IMR-90 (cell line): ENCODE data around the gene TRAF3IP3. TPM values are rescaled to one million over a fixed set of nuclear protein-coding genes. Genes with fewer than 3 reads are reported as not detected.

Source experiments
- ATAC-seq: fragments of 200-7000 bp; cut with Tn5 transposase; 2 replicates; pipeline ENCODE4 v1.9.1; 2020; ENCODE audit warnings: low read depth, mild to moderate bottlenecking, moderate library complexity
- BruUV-seq: library from RNA; stranded (reverse); fragments of 400-500 nt; replicated peaks from 2 replicates; lab custom pipeline; 2021; lab: Mats Ljungman, UMichigan
- CTCF ChIA-PET: fragments of 300-600 bp; formaldehyde crosslinking; extraction: SDS; loops from one replicate; lab custom pipeline; 2021; ENCODE audit warnings: antibody characterized with exemption; lab: Yijun Ruan, JAX
- POLR2A ChIA-PET: fragments of 300-600 bp; sonication (Branson Sonifier 250); formaldehyde crosslinking; loops from one replicate; lab custom pipeline; 2022; ENCODE audit warnings: antibody characterized with exemption; ENCODE audit not compliant: unreplicated experiment; lab: Charles Lee
- DNase-seq: peaks from one replicate; pipeline ENCODE4 v3.0.0; 2013
- H2AFZ ChIP-seq: replicated peaks from 2 replicates; pipeline ENCODE3; 2013; ENCODE audit warnings: low read length, mild to moderate bottlenecking; ENCODE audit not compliant: poor library complexity
- H2AK5ac ChIP-seq: 2 replicates; pipeline ENCODE4 v1.6.1; 2013; ENCODE audit warnings: low read depth, low read length, inconsistent platforms
- H2AK9ac ChIP-seq: replicated peaks from 2 replicates; pipeline ENCODE3; 2013; ENCODE audit warnings: mild to moderate bottlenecking, low read depth, low read length, moderate library complexity; ENCODE audit not compliant: poor library complexity
- H2BK120ac ChIP-seq: 2 replicates; pipeline ENCODE4 v1.6.1; 2013; ENCODE audit warnings: low read depth, low read length, inconsistent platforms
- H2BK15ac ChIP-seq: 3 replicates; pipeline ENCODE4 v1.6.1; 2013; ENCODE audit warnings: low read depth, low read length, inconsistent platforms
- H2BK20ac ChIP-seq: 2 replicates; pipeline ENCODE4 v1.6.1; 2013; ENCODE audit warnings: low read depth, mild to moderate bottlenecking, inconsistent platforms, low read length, moderate library complexity
- H2BK5ac ChIP-seq: 2 replicates; pipeline ENCODE4 v1.6.1; 2013; ENCODE audit warnings: mild to moderate bottlenecking, low read depth, low read length, inconsistent platforms; ENCODE audit not compliant: poor library complexity, severe bottlenecking
- H3K14ac ChIP-seq: replicated peaks from 2 replicates; pipeline ENCODE4 v1.6.1; 2013; ENCODE audit warnings: low read depth, low read length, inconsistent platforms
- H3K18ac ChIP-seq: 2 replicates; pipeline ENCODE4 v1.6.1; 2013; ENCODE audit warnings: low read depth, low read length, control low read depth
- H3K23ac ChIP-seq: 2 replicates; pipeline ENCODE4 v1.6.1; 2013; ENCODE audit warnings: low read depth, low read length, inconsistent platforms
- H3K27ac ChIP-seq: 2 replicates; pipeline ENCODE4 v1.5.1; 2013; ENCODE audit warnings: mild to moderate bottlenecking, control low read depth, low read length; ENCODE audit not compliant: insufficient read depth
- H3K27me3 ChIP-seq: 2 replicates; pipeline ENCODE4 v1.6.1; 2013; ENCODE audit warnings: low read length; ENCODE audit not compliant: control insufficient read depth, insufficient read depth
- H3K36me3 ChIP-seq: 2 replicates; pipeline ENCODE4 v1.6.1; 2013; ENCODE audit warnings: low read length, mixed read lengths; ENCODE audit not compliant: control insufficient read depth, insufficient read depth
- H3K4ac ChIP-seq: 2 replicates; pipeline ENCODE4 v1.6.1; 2013; ENCODE audit warnings: low read depth, low read length, inconsistent platforms
- H3K4me1 ChIP-seq: 2 replicates; pipeline ENCODE4 v1.6.1; 2013; ENCODE audit warnings: low read length, mixed read lengths; ENCODE audit not compliant: control insufficient read depth, insufficient read depth
- H3K4me2 ChIP-seq: 2 replicates; pipeline ENCODE4 v1.6.1; 2013; ENCODE audit warnings: low read depth, mild to moderate bottlenecking, control low read depth, low read length, moderate library complexity
- H3K4me3 ChIP-seq: 2 replicates; pipeline ENCODE4 v1.5.1; 2013; ENCODE audit warnings: low read depth, mild to moderate bottlenecking, control low read depth, low read length, moderate library complexity; ENCODE audit not compliant: insufficient read depth
- H3K56ac ChIP-seq: 2 replicates; pipeline ENCODE4 v1.6.1; 2013; ENCODE audit warnings: low read length, inconsistent platforms; ENCODE audit not compliant: insufficient read depth; ENCODE audit errors: extremely low read depth
- H3K79me1 ChIP-seq, 2 experiments: 2 replicates each; pipeline ENCODE4 v1.6.1; 2013; ENCODE audit warnings: low read length in 2 of 2, inconsistent platforms in 1 of 2, low read depth in 1 of 2
- H3K9ac ChIP-seq: 2 replicates; pipeline ENCODE4 v1.6.1; 2013; ENCODE audit warnings: low read depth, low read length, control low read depth
- H3K9me1 ChIP-seq: 2 replicates; pipeline ENCODE4 v1.6.1; 2013; ENCODE audit warnings: low read length, inconsistent platforms; ENCODE audit not compliant: insufficient read depth
- H3K9me3 ChIP-seq: 2 replicates; pipeline ENCODE4 v1.6.1; 2013; ENCODE audit warnings: low read length; ENCODE audit not compliant: control insufficient read depth, insufficient read depth
- H4K20me1 ChIP-seq: 2 replicates; pipeline ENCODE4 v1.6.1; 2013; ENCODE audit warnings: low read length, inconsistent platforms; ENCODE audit not compliant: insufficient read depth
- H4K5ac ChIP-seq: 2 replicates; pipeline ENCODE4 v1.6.1; 2013; ENCODE audit warnings: mild to moderate bottlenecking, low read depth, low read length, control low read depth
- H4K8ac ChIP-seq, 2 experiments: 2 replicates each; pipeline ENCODE4 v1.6.1; 2013; ENCODE audit warnings: low read depth in 2 of 2, low read length in 2 of 2, control low read depth in 1 of 2, inconsistent platforms in 1 of 2
- H4K91ac ChIP-seq: 2 replicates; pipeline ENCODE4 v1.6.1; 2013; ENCODE audit warnings: low read depth, low read length, inconsistent platforms; ENCODE audit not compliant: insufficient read depth
- CEBPB ChIP-seq: IDR thresholded peaks from 2 replicates; pipeline ENCODE4 v1.6.1; 2012; ENCODE audit warnings: low read depth, low read length, improper control_type of control experiment
- FOS ChIP-seq: fragments of 150-350 bp; IDR thresholded peaks from 2 replicates; pipeline ENCODE4 v1.6.1; 2016; ENCODE audit warnings: low read depth, low read length
- RFX5 ChIP-seq: IDR thresholded peaks from 2 replicates; pipeline ENCODE4 v1.8.0; 2012; ENCODE audit warnings: low read depth, mild to moderate bottlenecking, low read length, moderate library complexity
- WGBS, 2 experiments: methylation state at CpG; one replicate each; pipeline versions ENCODE4 v1.1.5 to v1.1.7; 2013; ENCODE audit warnings: missing lambda C conversion rate in 2 of 2; ENCODE audit not compliant: insufficient read length in 1 of 2; ENCODE audit errors: extremely low coverage in 2 of 2; 5-methylcytosine and 5-hydroxymethylcytosine counted together
- dilution Hi-C: fragments of 300-500 bp; cut with HindIII; formaldehyde crosslinking; loops from one replicate; pipeline ENCODE4 v1.14.3; 2018; ENCODE audit warnings: low sequenced_read_pairs; ENCODE audit not compliant: unreplicated experiment
- in situ Hi-C: fragments of 300-500 bp; cut with MboI; formaldehyde crosslinking; loops from 3 replicates; pipeline ENCODE4 v1.14.3; 2019; ENCODE audit warnings: low sequenced_read_pairs, inconsistent platforms, mixed read lengths
- intact Hi-C: fragments of 100-400 bp; cut with micrococcal nuclease; formaldehyde crosslinking; loops from 2 replicates; pipeline ENCODE4 v1.10.0; 2022
- polyA plus RNA-seq, 3 experiments: library from polyadenylated mRNA; depleted of rRNA; stranded (reverse); fragments of >200 nt; gene quantifications; 2 replicates each; pipeline ENCODE4 v1.2.3, GENCODE V29; 2012; ENCODE audit warnings: low replicate concordance in 1 of 3
- total RNA-seq: library from RNA; depleted of rRNA; stranded (reverse); fragments of >200 nt; gene quantifications from 2 replicates; pipeline ENCODE4 v1.2.3, GENCODE V29; 2012; rRNA removed

Gene TRAF3IP3
- total and polyA plus RNA-seq, 2 of the 4 experiments (the other 2 are of a cell fraction) = 0.12 to 0.18 TPM

GRCh38 chr1:209831615-209832014 is 75.8 kb downstream of the TRAF3IP3 start:
- Histone ChIP-seq H3K4me3 (no peak overlapping the region), H3K36me3 (peaks cover 14% of the 10 kb centered on the region), H2AK9ac (no peak overlapping the region), H3K18ac (no peak overlapping the region), H3K9me3 (no peaks in the 10 kb centered on the region), H4K5ac (no peak overlapping the region), H4K91ac (no peak overlapping the region), H3K9me1 (no peaks in the 10 kb centered on the region; the same call in 1 of the 2 replicates), H3K4me2 (no peak overlapping the region), H4K8ac (no peak overlapping the region), H2BK120ac (peak overlapping the region; percentile 27; the same call in 1 of the 2 replicates), H3K23ac (no peak overlapping the region), H3K9ac (no peak overlapping the region), H2BK5ac (peak overlapping the region; percentile 62), H3K4me1 (peaks cover 4% of the 10 kb centered on the region; the same call in 1 of the 2 replicates), H2BK20ac (peak overlapping the region; percentile 86; the same call in 1 of the 2 replicates), H3K14ac (0 out of 2 replicates have a peak overlapping the region, but pooled peaks have one; percentile 34), H3K27me3 (no peaks in the 10 kb centered on the region), H3K4ac (no peak overlapping the region; the same call in 1 of the 2 replicates), H2BK15ac (0 out of 3 replicates have a peak overlapping the region, but pooled peaks have one; percentile 3), H3K27ac (no peak overlapping the region), H2AK5ac (no peak overlapping the region), H4K20me1 (no peaks in the 10 kb centered on the region), H2AFZ (no peak overlapping the region), H3K79me1 (peaks cover 8 to 43% of the 10 kb centered on the region in 2 experiments), H3K56ac (no peak overlapping the region)
- DNase-seq = peak; percentile 60
- intact Hi-C loops = no loop called here
- CTCF ChIA-PET = no interaction called here
- in situ Hi-C loops = no loop called here
- no CpG with 5 or more reads among the region's 1 CpG for WGBS, 2 experiments
- TF ChIP-seq RFX5 = no peak
- peak; percentile 29; the same call in 1 of the 2 replicates for TF ChIP-seq CEBPB
- 0 out of 2 replicates have a peak, but pooled peaks have one; percentile 36 for TF ChIP-seq FOS
- no peak for ATAC-seq
- dilution Hi-C loops = no loop called here
- POLR2A ChIA-PET = no interaction called here
- BruUV-seq = no TSS peak

Other genes with a start within 250 kb of the TRAF3IP3 start
- 0.72 and 0.83 TPM in 2 replicates for gene CAMK1G, start 172.3 kb upstream of the TRAF3IP3 start, total RNA-seq
- 1.8 and 2.1 TPM in 2 replicates for gene CAMK1G, start 172.3 kb upstream of the TRAF3IP3 start, polyA plus RNA-seq (2012; rRNA removed)
- 0.72 and 1.1 TPM in 2 replicates for gene LAMB3, start 103.6 kb upstream of the TRAF3IP3 start, total RNA-seq
- 1.6 and 2.1 TPM in 2 replicates for gene LAMB3, start 103.6 kb upstream of the TRAF3IP3 start, polyA plus RNA-seq (2012; rRNA removed)
- 0.36 and 1.9 TPM in 2 replicates for gene G0S2, start 80.6 kb upstream of the TRAF3IP3 start, total RNA-seq
- gene G0S2, start 80.6 kb upstream of the TRAF3IP3 start, polyA plus RNA-seq (2012; rRNA removed) = 0.36 and 0.53 TPM in 2 replicates
- 0.28 and 0.72 TPM in 2 replicates for gene HSD11B1, start 51.2 kb upstream of the TRAF3IP3 start, total RNA-seq
- gene HSD11B1, start 51.2 kb upstream of the TRAF3IP3 start, polyA plus RNA-seq (2012; rRNA removed) = 0.30 and 0.41 TPM in 2 replicates
- 4.2 and 4.3 TPM in 2 replicates for gene C1orf74, start 28.5 kb downstream of the TRAF3IP3 start, total RNA-seq
- 0.79 and 1.1 TPM in 2 replicates for gene C1orf74, start 28.5 kb downstream of the TRAF3IP3 start, polyA plus RNA-seq (2012; rRNA removed)
- gene IRF6, start 50.1 kb downstream of the TRAF3IP3 start, total RNA-seq = 1.9 and 2.9 TPM in 2 replicates
- gene IRF6, start 50.1 kb downstream of the TRAF3IP3 start, polyA plus RNA-seq (2012; rRNA removed) = 1.2 and 1.7 TPM in 2 replicates
- gene UTP25, start 71.9 kb downstream of the TRAF3IP3 start, total RNA-seq = 17.2 and 17.4 TPM in 2 replicates
- gene UTP25, start 71.9 kb downstream of the TRAF3IP3 start, polyA plus RNA-seq (2012; rRNA removed) = 6.9 and 7.1 TPM in 2 replicates
- 1.3 and 1.4 TPM in 2 replicates for gene SYT14, start 182.2 kb downstream of the TRAF3IP3 start, total RNA-seq
- gene SYT14, start 182.2 kb downstream of the TRAF3IP3 start, polyA plus RNA-seq (2012; rRNA removed) = 0.14 and 0.16 TPM in 2 replicates